NCI-H1105 treated with DMSO at 0.1 percent for 48 hours (cell line): ENCODE results near the gene CAMK4.

Source experiments
- DNase-seq: peaks from one replicate; lab custom pipeline; 2025; lab: John Stamatoyannopoulos, UW

Gene CAMK4

DNA sequence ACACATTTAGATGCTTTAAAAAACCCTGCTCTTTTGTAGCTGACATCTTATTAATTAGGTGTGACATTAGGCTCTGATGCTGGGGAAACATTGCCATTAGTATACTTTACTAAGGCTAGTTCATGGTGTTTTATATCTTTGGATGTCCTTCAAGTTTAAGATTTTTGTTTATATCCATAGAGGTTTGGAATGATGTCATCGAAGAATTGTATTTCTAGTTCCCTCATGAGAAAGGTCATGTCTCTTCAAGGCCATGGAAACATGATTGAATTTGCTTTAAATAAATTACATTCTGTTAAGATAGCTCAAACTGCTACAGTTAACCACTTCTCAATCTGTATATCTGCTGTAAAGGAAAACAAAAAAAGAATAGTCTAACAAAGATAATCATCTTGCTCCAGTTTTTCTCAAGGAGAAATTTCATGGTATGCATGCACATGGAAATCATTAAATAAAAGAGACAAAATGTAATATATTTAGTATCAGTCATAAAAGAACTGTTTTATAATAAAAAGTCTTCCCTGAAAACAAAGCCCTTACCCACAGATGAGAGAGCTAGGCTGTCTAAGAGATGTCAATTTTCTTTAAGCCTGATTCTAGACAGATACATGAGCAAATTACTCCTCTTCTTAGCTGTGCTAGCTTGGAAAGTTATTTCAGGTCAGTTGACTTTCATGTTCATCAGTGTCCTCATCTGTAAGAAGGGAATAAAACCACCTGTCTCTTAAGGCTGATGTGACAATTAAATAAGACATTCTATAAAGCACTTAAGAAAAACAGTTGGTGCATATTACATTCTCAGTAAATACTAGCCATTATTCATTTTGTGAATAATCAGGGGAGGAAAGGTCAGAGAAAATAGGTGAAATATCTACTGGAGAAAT lies 313.2 kb downstream of the CAMK4 start:
- DNase-seq: no peak
